Lower leg skin (tissue), 3 donors: ENCODE data around the gene WFDC11.

Experiments used
- POLR2A ChIP-seq, 2 donors: fragments of 450-650 bp; IDR thresholded peaks; one replicate each; pipeline ENCODE4 v1.6.1; 2016 to 2017; ENCODE audit warnings: antibody characterized with exemption in 2 of 2, mild to moderate bottlenecking in 1 of 2, moderate library complexity in 1 of 2
- TF ChIP-seq, protein P1 (sequence below), 3 donors: fragments of 450-650 bp; IDR thresholded peaks; one replicate each; pipeline ENCODE4 v1.5.1; 2016; ENCODE audit warnings: antibody characterized with exemption in 3 of 3, mild to moderate bottlenecking in 3 of 3, moderate library complexity in 2 of 3

DNA sequence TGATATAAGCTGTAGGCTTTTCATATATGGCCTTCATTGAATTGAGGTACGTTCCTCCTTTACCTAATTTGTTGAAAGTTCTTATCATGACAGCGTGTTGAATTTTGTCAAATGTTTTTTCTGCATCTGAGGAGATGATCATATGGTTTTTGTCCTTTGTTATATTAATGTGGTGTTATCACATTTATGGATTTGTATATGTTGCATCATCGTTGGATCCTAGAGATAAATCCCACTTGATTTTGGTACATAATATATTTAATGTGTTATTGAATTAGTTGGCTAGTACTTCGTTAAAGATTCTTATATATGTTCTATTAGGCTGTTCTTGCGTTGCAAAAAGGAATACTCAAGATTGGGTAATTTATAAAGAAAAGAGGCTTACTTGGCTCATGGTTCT is 30.4 kb downstream of the WFDC11 start:
- no peak for TF ChIP-seq POLR2A (IDR thresholded peaks at IDR 0.05)
- TF ChIP-seq, protein P1, sequence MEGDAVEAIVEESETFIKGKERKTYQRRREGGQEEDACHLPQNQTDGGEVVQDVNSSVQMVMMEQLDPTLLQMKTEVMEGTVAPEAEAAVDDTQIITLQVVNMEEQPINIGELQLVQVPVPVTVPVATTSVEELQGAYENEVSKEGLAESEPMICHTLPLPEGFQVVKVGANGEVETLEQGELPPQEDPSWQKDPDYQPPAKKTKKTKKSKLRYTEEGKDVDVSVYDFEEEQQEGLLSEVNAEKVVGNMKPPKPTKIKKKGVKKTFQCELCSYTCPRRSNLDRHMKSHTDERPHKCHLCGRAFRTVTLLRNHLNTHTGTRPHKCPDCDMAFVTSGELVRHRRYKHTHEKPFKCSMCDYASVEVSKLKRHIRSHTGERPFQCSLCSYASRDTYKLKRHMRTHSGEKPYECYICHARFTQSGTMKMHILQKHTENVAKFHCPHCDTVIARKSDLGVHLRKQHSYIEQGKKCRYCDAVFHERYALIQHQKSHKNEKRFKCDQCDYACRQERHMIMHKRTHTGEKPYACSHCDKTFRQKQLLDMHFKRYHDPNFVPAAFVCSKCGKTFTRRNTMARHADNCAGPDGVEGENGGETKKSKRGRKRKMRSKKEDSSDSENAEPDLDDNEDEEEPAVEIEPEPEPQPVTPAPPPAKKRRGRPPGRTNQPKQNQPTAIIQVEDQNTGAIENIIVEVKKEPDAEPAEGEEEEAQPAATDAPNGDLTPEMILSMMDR (IDR thresholded peaks at IDR 0.05) = no peak
